H9 (cell line): ENCODE data around the gene ACOX1. TPM values are rescaled to one million over a fixed set of nuclear protein-coding genes. Genes with fewer than 3 reads are reported as not detected.

Experiments used
- DNase-seq: peaks from one replicate; pipeline ENCODE4 v3.0.0-alpha.2; 2017
- H2AFZ ChIP-seq: one replicate; pipeline ENCODE4 v1.6.1; 2013; ENCODE audit warnings: mild to moderate bottlenecking, low read length, control low read depth, moderate library complexity
- H2AK5ac ChIP-seq: 2 replicates; pipeline ENCODE4 v1.6.1; 2013; ENCODE audit warnings: low read length, control low read depth, mixed read lengths; ENCODE audit not compliant: insufficient read length
- H2BK120ac ChIP-seq: one replicate; pipeline ENCODE4 v1.6.1; 2013; ENCODE audit warnings: low read depth, mild to moderate bottlenecking, low read length, control low read depth, inconsistent platforms; ENCODE audit not compliant: poor library complexity, severe bottlenecking
- H2BK12ac ChIP-seq: 2 replicates; pipeline ENCODE4 v1.6.1; 2013; ENCODE audit warnings: low read length, control low read depth, mixed read lengths, low read depth; ENCODE audit not compliant: insufficient read length
- H2BK15ac ChIP-seq: 2 replicates; pipeline ENCODE4 v1.6.1; 2013; ENCODE audit warnings: low read depth, low read length, control low read depth
- H2BK20ac ChIP-seq: one replicate; pipeline ENCODE4 v1.6.1; 2013; ENCODE audit warnings: low read depth, mild to moderate bottlenecking, low read length, control low read depth, inconsistent platforms; ENCODE audit not compliant: poor library complexity, severe bottlenecking
- H2BK5ac ChIP-seq: 2 replicates; pipeline ENCODE4 v1.6.1; 2013; ENCODE audit warnings: low read length, control low read depth, mixed read lengths; ENCODE audit not compliant: insufficient read length
- H3K14ac ChIP-seq: 2 replicates; pipeline ENCODE4 v1.6.1; 2013; ENCODE audit warnings: low read length, control low read depth; ENCODE audit not compliant: insufficient read depth
- H3K18ac ChIP-seq: 2 replicates; pipeline ENCODE4 v1.6.1; 2013; ENCODE audit warnings: low read depth, mild to moderate bottlenecking, mixed read lengths, low read length, control low read depth; ENCODE audit not compliant: insufficient read length
- H3K23ac ChIP-seq: 2 replicates; pipeline ENCODE4 v1.6.1; 2013; ENCODE audit warnings: low read length, control low read depth, mixed read lengths, low read depth; ENCODE audit not compliant: insufficient read length
- H3K23me2 ChIP-seq: 2 replicates; pipeline ENCODE4 v1.6.1; 2013; ENCODE audit warnings: low read depth, mild to moderate bottlenecking, mixed read lengths, low read length, control low read depth; ENCODE audit not compliant: insufficient read length, poor library complexity, severe bottlenecking
- H3K27ac ChIP-seq: 2 replicates; pipeline ENCODE4 v1.5.1; 2013; ENCODE audit warnings: low read length, control low read depth, mixed read lengths, low read depth; ENCODE audit not compliant: insufficient read length
- H3K27me3 ChIP-seq: 2 replicates; pipeline ENCODE4 v1.6.1; 2013; ENCODE audit warnings: low read length, control low read depth, inconsistent platforms; ENCODE audit not compliant: insufficient read depth
- H3K4ac ChIP-seq: 2 replicates; pipeline ENCODE4 v1.6.1; 2013; ENCODE audit warnings: low read depth, mild to moderate bottlenecking, control low read depth, inconsistent platforms, low read length, moderate library complexity
- H3K4me1 ChIP-seq: 2 replicates; pipeline ENCODE4 v1.6.1; 2013; ENCODE audit warnings: low read length, control low read depth, inconsistent platforms; ENCODE audit not compliant: insufficient read depth
- H3K4me2 ChIP-seq: 2 replicates; pipeline ENCODE4 v1.6.1; 2013; ENCODE audit warnings: low read length, control low read depth, mixed read lengths; ENCODE audit not compliant: insufficient read length, insufficient read depth
- H3K56ac ChIP-seq: 2 replicates; pipeline ENCODE4 v1.6.1; 2013; ENCODE audit warnings: low read depth, mild to moderate bottlenecking, mixed read lengths, low read length, control low read depth; ENCODE audit not compliant: insufficient read length
- H3K79me1 ChIP-seq: 2 replicates; pipeline ENCODE4 v1.6.1; 2013; ENCODE audit warnings: low read depth, mild to moderate bottlenecking, moderate library complexity, low read length, control low read depth, inconsistent platforms; ENCODE audit not compliant: insufficient read depth, poor library complexity, severe bottlenecking
- H3K79me2 ChIP-seq: 2 replicates; pipeline ENCODE4 v1.6.1; 2013; ENCODE audit warnings: low read length, control low read depth, inconsistent platforms; ENCODE audit not compliant: insufficient read depth
- H3K9ac ChIP-seq: 2 replicates; pipeline ENCODE4 v1.6.1; 2013; ENCODE audit warnings: low read length, control low read depth, mixed read lengths; ENCODE audit not compliant: insufficient read length; ENCODE audit errors: extremely low read depth
- H3K9me3 ChIP-seq: one replicate; pipeline ENCODE4 v1.6.1; 2013; ENCODE audit warnings: low read depth, low read length, inconsistent platforms; ENCODE audit not compliant: control insufficient read depth
- H3T11ph ChIP-seq: one replicate; pipeline ENCODE4 v1.6.1; 2013; ENCODE audit warnings: mild to moderate bottlenecking, low read length, control low read depth, inconsistent platforms
- H4K20me1 ChIP-seq: one replicate; pipeline ENCODE4 v1.6.1; 2013; ENCODE audit not compliant: control insufficient read depth, insufficient read length, insufficient read depth
- H4K5ac ChIP-seq: 2 replicates; pipeline ENCODE4 v1.6.1; 2013; ENCODE audit warnings: low read depth, mild to moderate bottlenecking, mixed read lengths, low read length, control low read depth; ENCODE audit not compliant: insufficient read length
- H4K8ac ChIP-seq: replicated peaks from 2 replicates; pipeline ENCODE4 v1.6.1; 2013; ENCODE audit warnings: low read length, control low read depth, mixed read lengths, low read depth; ENCODE audit not compliant: insufficient read length
- H4K91ac ChIP-seq: 2 replicates; pipeline ENCODE4 v1.6.1; 2013; ENCODE audit warnings: low read depth, mild to moderate bottlenecking, moderate library complexity, mixed read lengths, low read length, control low read depth; ENCODE audit not compliant: insufficient read length
- H3K27ac Mint-ChIP-seq, 3 experiments: 2 replicates in 2 of 3; 3 replicates in 1 of 3; pipeline ENCODE4 v1.8.0; 2020 to 2021; ENCODE audit warnings: mixed read lengths in 3 of 3, mild to moderate bottlenecking in 1 of 3, moderate library complexity in 1 of 3
- H3K27me3 Mint-ChIP-seq: 2 replicates; pipeline ENCODE4 v1.8.0; 2021; ENCODE audit warnings: low read depth, mild to moderate bottlenecking, moderate library complexity, mixed read lengths
- H3K36me3 Mint-ChIP-seq, 3 experiments: 2 replicates in 2 of 3; 3 replicates in 1 of 3; pipeline ENCODE4 v1.8.0; 2020 to 2021; ENCODE audit warnings: low read depth in 3 of 3, mixed read lengths in 3 of 3; ENCODE audit not compliant: insufficient read depth in 1 of 3
- H3K4me1 Mint-ChIP-seq, 2 experiments: 2 replicates each; pipeline ENCODE4 v1.8.0; 2020; ENCODE audit warnings: mixed read lengths in 2 of 2
- H3K4me3 Mint-ChIP-seq, 2 experiments: 2 replicates in 1 of 2; 3 replicates in 1 of 2; pipeline ENCODE4 v1.8.0; 2020 to 2021; ENCODE audit warnings: mild to moderate bottlenecking in 2 of 2, mixed read lengths in 2 of 2, moderate library complexity in 1 of 2
- H3K9me3 Mint-ChIP-seq, 2 experiments: 2 replicates in 1 of 2; 3 replicates in 1 of 2; pipeline ENCODE4 v1.8.0; 2020; ENCODE audit warnings: mild to moderate bottlenecking in 2 of 2, mixed read lengths in 2 of 2, moderate library complexity in 1 of 2
- WGBS: extraction: QIAGEN DNeasy Blood & Tissue Kit; methylation state at CpG from one replicate; pipeline ENCODE4 v1.1.7; 2013; ENCODE audit warnings: missing lambda C conversion rate, low lambda C conversion rate, mixed read lengths; ENCODE audit not compliant: insufficient read length; ENCODE audit errors: extremely low coverage; 5-methylcytosine and 5-hydroxymethylcytosine counted together
- total RNA-seq: library from RNA; stranded (reverse); gene quantifications from 2 replicates; pipeline ENCODE4 v1.2.1, GENCODE V29; 2021
- TF ChIP-seq, protein P1 (sequence below): fragments of 200-600 bp; sonication (generic); conservative IDR thresholded peaks from 3 replicates; pipeline ENCODE4 v1.8.0; 2021; ENCODE audit warnings: antibody characterized with exemption, mild to moderate bottlenecking

Gene ACOX1
- total RNA-seq, 1 experiment from 2014 or later = 27.4 TPM

DNA sequence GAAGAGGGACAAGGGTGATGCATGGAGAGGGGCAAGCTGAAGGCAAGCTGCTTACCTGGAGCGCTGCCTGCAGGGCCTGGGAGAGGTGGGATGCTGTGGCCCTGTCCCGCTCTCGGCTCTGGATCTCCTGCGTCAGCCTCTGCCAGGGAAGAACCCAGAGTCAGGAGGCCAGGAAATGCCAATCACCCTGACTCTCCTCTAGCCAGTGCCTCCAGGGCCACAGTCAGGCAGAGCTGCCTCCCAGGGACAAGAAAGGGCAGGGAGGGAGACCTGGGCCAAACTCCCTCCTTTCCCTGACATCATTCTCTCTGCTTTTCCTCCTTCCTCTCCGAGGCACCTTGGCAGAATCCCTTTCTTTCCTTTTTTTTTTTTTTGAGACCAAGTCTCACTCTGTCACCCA lies 33.0 kb upstream of the ACOX1 start:
- no peak overlapping the region for H3K27ac ChIP-seq
- H3K23ac ChIP-seq = no peak overlapping the region
- no peaks in the 10 kb centered on the region for H3K4me1 ChIP-seq
- no peak overlapping the region for H2AFZ ChIP-seq
- H3K14ac ChIP-seq = no peak overlapping the region
- TF ChIP-seq, protein P1, sequence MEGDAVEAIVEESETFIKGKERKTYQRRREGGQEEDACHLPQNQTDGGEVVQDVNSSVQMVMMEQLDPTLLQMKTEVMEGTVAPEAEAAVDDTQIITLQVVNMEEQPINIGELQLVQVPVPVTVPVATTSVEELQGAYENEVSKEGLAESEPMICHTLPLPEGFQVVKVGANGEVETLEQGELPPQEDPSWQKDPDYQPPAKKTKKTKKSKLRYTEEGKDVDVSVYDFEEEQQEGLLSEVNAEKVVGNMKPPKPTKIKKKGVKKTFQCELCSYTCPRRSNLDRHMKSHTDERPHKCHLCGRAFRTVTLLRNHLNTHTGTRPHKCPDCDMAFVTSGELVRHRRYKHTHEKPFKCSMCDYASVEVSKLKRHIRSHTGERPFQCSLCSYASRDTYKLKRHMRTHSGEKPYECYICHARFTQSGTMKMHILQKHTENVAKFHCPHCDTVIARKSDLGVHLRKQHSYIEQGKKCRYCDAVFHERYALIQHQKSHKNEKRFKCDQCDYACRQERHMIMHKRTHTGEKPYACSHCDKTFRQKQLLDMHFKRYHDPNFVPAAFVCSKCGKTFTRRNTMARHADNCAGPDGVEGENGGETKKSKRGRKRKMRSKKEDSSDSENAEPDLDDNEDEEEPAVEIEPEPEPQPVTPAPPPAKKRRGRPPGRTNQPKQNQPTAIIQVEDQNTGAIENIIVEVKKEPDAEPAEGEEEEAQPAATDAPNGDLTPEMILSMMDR = no peak
- H2BK120ac ChIP-seq = no peak overlapping the region
- H4K20me1 ChIP-seq = no peaks in the 10 kb centered on the region
- WGBS = no CpG with 5 or more reads among the region's 5 CpGs
- H3K9me3 Mint-ChIP-seq = peaks cover 0 to 2% of the 10 kb centered on the region in 2 experiments; a peak in 2 of 5 replicates
- H3K4ac ChIP-seq = no peak overlapping the region
- H2BK20ac ChIP-seq = no peak overlapping the region
- no peak overlapping the region for H3K4me2 ChIP-seq
- H3K56ac ChIP-seq = no peak overlapping the region
- H3K4me3 Mint-ChIP-seq = no peak overlapping the region
- H2BK12ac ChIP-seq = no peak overlapping the region
- H3K4me1 Mint-ChIP-seq = peaks cover 3 to 9% of the 10 kb centered on the region in 2 experiments
- H3K79me2 ChIP-seq = no peaks in the 10 kb centered on the region
- H3K36me3 Mint-ChIP-seq = peaks cover 0 to 2% (median 0%) of the 10 kb centered on the region in 3 experiments; a peak in 1 of 7 replicates
- no peaks in the 10 kb centered on the region for H3K23me2 ChIP-seq
- H2AK5ac ChIP-seq = no peak overlapping the region
- no peak overlapping the region for H2BK5ac ChIP-seq
- H3K27me3 Mint-ChIP-seq = peaks cover 8% of the 10 kb centered on the region
- no peak overlapping the region for H3K27ac Mint-ChIP-seq
- H3K27me3 ChIP-seq = no peaks in the 10 kb centered on the region
- H4K8ac ChIP-seq = no peak overlapping the region
- H4K5ac ChIP-seq = no peak overlapping the region
- H3K18ac ChIP-seq = no peak overlapping the region
- H3K9me3 ChIP-seq = no peaks in the 10 kb centered on the region
- H3T11ph ChIP-seq = no peak overlapping the region
- no peak overlapping the region for H3K9ac ChIP-seq
- H3K79me1 ChIP-seq = no peaks in the 10 kb centered on the region
- H2BK15ac ChIP-seq = no peak overlapping the region
- no peak overlapping the region for H4K91ac ChIP-seq
- no peak for DNase-seq
